Measurements from ENCODE around the gene CMIP.

Gene CMIP

GRCh38 chr16:81709016-81709900 is 264.6 kb downstream of the CMIP start:
- DNase-seq (ENCODE audit: low read depth in 1 of 2, low spot score in 1 of 2) = no peak

GRCh38 chr16:81710044-81710443 is 265.4 kb downstream of the CMIP start:
- DNase-seq (ENCODE audit: low read depth in 1 of 2, low spot score in 1 of 2) = no peak

GRCh38 chr16:81710596-81710995 is 266.0 kb downstream of the CMIP start:
- no peak for DNase-seq (ENCODE audit: low read depth in 1 of 2, low spot score in 1 of 2)

GRCh38 chr16:81711657-81712319 is 267.2 kb downstream of the CMIP start:
- no peak for DNase-seq (ENCODE audit: low read depth in 1 of 2, low spot score in 1 of 2)

- DNase-seq (ENCODE audit: low read depth in 1 of 2, low spot score in 1 of 2) = no peak
Measured at GRCh38 chr16:81712681-81713080, 268.1 kb downstream of the CMIP start.

- no peak for DNase-seq (ENCODE audit: low read depth in 1 of 2, low spot score in 1 of 2)
Measured at GRCh38 chr16:81713295-81713772, 268.7 kb downstream of the CMIP start.

GRCh38 chr16:81713796-81714195 is 269.2 kb downstream of the CMIP start:
- no peak for DNase-seq (ENCODE audit: low read depth in 1 of 2, low spot score in 1 of 2)

GRCh38 chr16:81714583-81714982 is 270.0 kb downstream of the CMIP start:
- DNase-seq (ENCODE audit: low read depth in 1 of 2, low spot score in 1 of 2) = no peak

GRCh38 chr16:81715358-81716196 is 271.0 kb downstream of the CMIP start:
- no peak for DNase-seq (ENCODE audit: low read depth in 1 of 2, low spot score in 1 of 2)

- DNase-seq (ENCODE audit: low read depth in 1 of 2, low spot score in 1 of 2) = peak in 1 of 2 donors; percentile 17
Measured at GRCh38 chr16:81716478-81717225, 272.0 kb downstream of the CMIP start.

GRCh38 chr16:81717662-81718189 is 273.1 kb downstream of the CMIP start:
- no peak for DNase-seq (ENCODE audit: low read depth in 1 of 2, low spot score in 1 of 2)

GRCh38 chr16:81718637-81719036 is 274.0 kb downstream of the CMIP start:
- DNase-seq (ENCODE audit: low read depth in 1 of 2, low spot score in 1 of 2) = no peak

- DNase-seq (ENCODE audit: low read depth in 1 of 2, low spot score in 1 of 2) = no peak
Measured at GRCh38 chr16:81719993-81720392, 275.4 kb downstream of the CMIP start.

GRCh38 chr16:81720973-81721906 is 276.6 kb downstream of the CMIP start:
- no peak for DNase-seq (ENCODE audit: low read depth in 1 of 2, low spot score in 1 of 2)

GRCh38 chr16:81723098-81723723 is 278.6 kb downstream of the CMIP start:
- no peak for DNase-seq (ENCODE audit: low read depth in 1 of 2, low spot score in 1 of 2)

GRCh38 chr16:81728435-81728834 is 283.8 kb downstream of the CMIP start:
- no peak for DNase-seq (ENCODE audit: low read depth in 1 of 2, low spot score in 1 of 2)

- DNase-seq (ENCODE audit: low read depth in 1 of 2, low spot score in 1 of 2) = no peak
Measured at GRCh38 chr16:81729451-81729850, 284.8 kb downstream of the CMIP start.

- peak; percentile 26 to 37 for DNase-seq (ENCODE audit: low read depth in 1 of 2, low spot score in 1 of 2)
Measured at GRCh38 chr16:81730090-81731051, 285.8 kb downstream of the CMIP start.

Data from activated T-helper 1 cell treated with anti-CD3 and anti-CD28 coated beads, Interleukin-2, amount 50 U/mL, for 16 hours (primary cell).